ENCODE data around the gene PAX6.

The PAX6 gene

GRCh38 chr11:31818874-31819331, 7.8 kb upstream of the PAX6 start:
- H3K27ac ChIP-seq (ENCODE audit: insufficient read depth in 1 of 2, low read depth in 1 of 2, low read length in 2 of 2, poor library complexity in 1 of 2, severe bottlenecking in 2 of 2), result no peak overlapping the region
- no peak overlapping the region for H3K4me3 ChIP-seq (ENCODE audit: control insufficient read depth in 1 of 7, extremely low read depth in 1 of 7, insufficient read depth in 4 of 7, low read depth in 2 of 7, low read length in 6 of 7)
- CTCF ChIA-PET, result interaction anchor here (3.6 kb wide), 1 partner anchor 10 kb away, joined by 19 read pairs; no protein-coding TSS in a partner anchor
- peaks cover 14 to 100% (median 65%) of the 10 kb centered on the region in 5 experiments for H3K27me3 ChIP-seq (replicated peaks in 2 of 5; ENCODE audit: control insufficient read depth in 4 of 5, insufficient read depth in 5 of 5, low read length in 4 of 5)
- H3K9me3 ChIP-seq (ENCODE audit: control extremely low read depth in 1 of 5, control insufficient read depth in 4 of 5, insufficient read depth in 2 of 5, low read depth in 1 of 5, low read length in 4 of 5), result peaks cover 0 to 14% (median 0%) of the 10 kb centered on the region in 5 experiments
- H3K4me1 ChIP-seq (ENCODE audit: control extremely low read depth in 1 of 4, control insufficient read depth in 4 of 4, insufficient read depth in 4 of 4, low read length in 3 of 4), result peaks cover 0 to 38% (median 25%) of the 10 kb centered on the region in 4 experiments
- POLR2A ChIA-PET, result no interaction called here
- no peak for DNase-seq
- whole genome bisulfite sequencing (ENCODE audit: insufficient coverage), result 10% methylated on average over 12 of the region's 26 CpGs
- no peaks in the 10 kb centered on the region for H3K36me3 ChIP-seq (ENCODE audit: control insufficient read depth in 4 of 4, insufficient read depth in 4 of 4, low read length in 3 of 4)

- 5% methylated on average over 9 of the region's 9 CpGs for WGBS (ENCODE audit: insufficient coverage)
- Histone ChIP-seq H3K36me3 (ENCODE audit: control insufficient read depth in 4 of 4, insufficient read depth in 4 of 4, low read length in 3 of 4) (no peaks in the 10 kb centered on the region), H3K4me3 (ENCODE audit: control insufficient read depth in 1 of 7, extremely low read depth in 1 of 7, insufficient read depth in 4 of 7, low read depth in 2 of 7, low read length in 6 of 7) (no peak overlapping the region), H3K27me3 (replicated peaks in 2 of 5; ENCODE audit: control insufficient read depth in 4 of 5, insufficient read depth in 5 of 5, low read length in 4 of 5) (peaks cover 14 to 100% (median 69%) of the 10 kb centered on the region in 5 experiments), H3K27ac (ENCODE audit: insufficient read depth in 1 of 2, low read depth in 1 of 2, low read length in 2 of 2, poor library complexity in 1 of 2, severe bottlenecking in 2 of 2) (no peak overlapping the region), H3K9me3 (ENCODE audit: control extremely low read depth in 1 of 5, control insufficient read depth in 4 of 5, insufficient read depth in 2 of 5, low read depth in 1 of 5, low read length in 4 of 5) (peaks cover 0 to 14% (median 0%) of the 10 kb centered on the region in 5 experiments), H3K4me1 (ENCODE audit: control extremely low read depth in 1 of 4, control insufficient read depth in 4 of 4, insufficient read depth in 4 of 4, low read length in 3 of 4) (peaks cover 0 to 44% (median 27%) of the 10 kb centered on the region in 4 experiments)
- no peak for DNase-seq
- ChIA-PET POLR2A (no interaction called here), CTCF (no interaction called here)
Observed at GRCh38 chr11:31818425-31818755, 7.3 kb upstream of the PAX6 start.

DNA sequence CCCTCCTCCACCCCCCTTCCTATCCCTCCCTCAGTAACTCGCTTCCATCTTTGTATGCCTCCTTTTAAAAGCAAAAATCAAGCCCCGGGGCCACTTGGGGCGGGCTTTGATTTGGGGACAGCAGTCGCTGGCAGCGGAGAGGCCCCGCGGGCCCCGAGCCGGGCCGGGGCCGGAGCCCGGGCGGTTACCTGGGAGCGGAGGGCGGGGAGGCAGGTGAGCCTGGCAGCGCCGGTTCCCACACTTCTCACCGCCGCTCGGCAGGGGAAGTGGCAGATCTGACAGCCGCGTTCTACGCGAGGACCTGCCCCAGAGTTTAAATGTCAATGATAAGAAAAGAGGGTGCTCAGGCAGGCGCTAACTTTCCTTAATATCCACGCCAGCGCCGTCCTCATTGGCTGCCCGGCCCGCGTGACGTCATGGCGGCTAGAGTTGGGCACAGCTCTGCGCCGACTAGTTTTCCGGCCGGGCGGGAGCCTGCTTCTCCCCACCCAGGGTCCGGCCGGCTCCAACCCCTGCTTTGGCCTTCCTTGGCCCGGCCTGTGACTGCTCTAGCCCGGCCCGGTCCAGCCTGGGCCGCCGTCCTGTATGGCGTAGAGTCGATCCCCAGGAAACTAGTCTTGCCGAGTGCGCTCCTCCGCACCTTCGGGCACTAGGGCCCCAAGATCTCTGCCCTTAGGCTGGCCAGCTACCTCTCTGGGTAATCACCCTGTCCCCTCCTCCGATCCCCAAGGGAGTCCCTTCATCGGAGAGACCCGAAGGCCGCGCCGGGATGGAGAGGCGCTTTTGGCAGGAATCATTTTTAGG, 6.7 kb upstream of the PAX6 start:
- 4% methylated on average over 51 of the region's 58 CpGs for WGBS (ENCODE audit: insufficient coverage)
- peak overlapping the region in 1 of 7 experiments; percentile 16 for H3K4me3 ChIP-seq (ENCODE audit: control insufficient read depth in 1 of 7, extremely low read depth in 1 of 7, insufficient read depth in 4 of 7, low read depth in 2 of 7, low read length in 6 of 7)
- H3K27ac ChIP-seq (ENCODE audit: insufficient read depth in 1 of 2, low read depth in 1 of 2, low read length in 2 of 2, poor library complexity in 1 of 2, severe bottlenecking in 2 of 2), result no peak overlapping the region
- peaks cover 14 to 100% (median 66%) of the 10 kb centered on the region in 5 experiments for H3K27me3 ChIP-seq (replicated peaks in 2 of 5; ENCODE audit: control insufficient read depth in 4 of 5, insufficient read depth in 5 of 5, low read length in 4 of 5)
- no peaks in the 10 kb centered on the region for H3K36me3 ChIP-seq (ENCODE audit: control insufficient read depth in 4 of 4, insufficient read depth in 4 of 4, low read length in 3 of 4)
- POLR2A ChIA-PET, result no interaction called here
- CTCF ChIA-PET, result interaction anchor here (1.3 kb wide), 1 partner anchor 10 kb away, joined by 7 read pairs; no protein-coding TSS in a partner anchor
- peaks cover 0 to 49% (median 31%) of the 10 kb centered on the region in 4 experiments for H3K4me1 ChIP-seq (ENCODE audit: control extremely low read depth in 1 of 4, control insufficient read depth in 4 of 4, insufficient read depth in 4 of 4, low read length in 3 of 4)
- peak in 1 of 3 donors; percentile 36 for DNase-seq
- H3K9me3 ChIP-seq (ENCODE audit: control extremely low read depth in 1 of 5, control insufficient read depth in 4 of 5, insufficient read depth in 2 of 5, low read depth in 1 of 5, low read length in 4 of 5), result peaks cover 0 to 14% (median 0%) of the 10 kb centered on the region in 5 experiments

GRCh38 chr11:31817054-31817620, 6.0 kb upstream of the PAX6 start:
- peaks cover 10 to 100% (median 66%) of the 10 kb centered on the region in 5 experiments for H3K27me3 ChIP-seq (replicated peaks in 2 of 5; ENCODE audit: control insufficient read depth in 4 of 5, insufficient read depth in 5 of 5, low read length in 4 of 5)
- POLR2A ChIA-PET, result no interaction called here
- CTCF ChIA-PET, result interaction anchor here (1.3 kb wide), 1 partner anchor 9 kb away, joined by 7 read pairs; no protein-coding TSS in a partner anchor
- no peaks in the 10 kb centered on the region for H3K36me3 ChIP-seq (ENCODE audit: control insufficient read depth in 4 of 4, insufficient read depth in 4 of 4, low read length in 3 of 4)
- no peak overlapping the region for H3K27ac ChIP-seq (ENCODE audit: insufficient read depth in 1 of 2, low read depth in 1 of 2, low read length in 2 of 2, poor library complexity in 1 of 2, severe bottlenecking in 2 of 2)
- H3K9me3 ChIP-seq (ENCODE audit: control extremely low read depth in 1 of 5, control insufficient read depth in 4 of 5, insufficient read depth in 2 of 5, low read depth in 1 of 5, low read length in 4 of 5), result peaks cover 0 to 14% (median 0%) of the 10 kb centered on the region in 5 experiments
- DNase-seq, result peak in 2 of 3 donors; percentile 61 to 62
- H3K4me3 ChIP-seq (ENCODE audit: control insufficient read depth in 1 of 7, extremely low read depth in 1 of 7, insufficient read depth in 4 of 7, low read depth in 2 of 7, low read length in 6 of 7), result peak overlapping the region in 3 of 7 experiments; percentile 1 to 30 (median 28)
- 2% methylated on average over 48 of the region's 48 CpGs for WGBS (ENCODE audit: insufficient coverage)
- H3K4me1 ChIP-seq (ENCODE audit: control extremely low read depth in 1 of 4, control insufficient read depth in 4 of 4, insufficient read depth in 4 of 4, low read length in 3 of 4), result peaks cover 0 to 55% (median 38%) of the 10 kb centered on the region in 4 experiments

DNA sequence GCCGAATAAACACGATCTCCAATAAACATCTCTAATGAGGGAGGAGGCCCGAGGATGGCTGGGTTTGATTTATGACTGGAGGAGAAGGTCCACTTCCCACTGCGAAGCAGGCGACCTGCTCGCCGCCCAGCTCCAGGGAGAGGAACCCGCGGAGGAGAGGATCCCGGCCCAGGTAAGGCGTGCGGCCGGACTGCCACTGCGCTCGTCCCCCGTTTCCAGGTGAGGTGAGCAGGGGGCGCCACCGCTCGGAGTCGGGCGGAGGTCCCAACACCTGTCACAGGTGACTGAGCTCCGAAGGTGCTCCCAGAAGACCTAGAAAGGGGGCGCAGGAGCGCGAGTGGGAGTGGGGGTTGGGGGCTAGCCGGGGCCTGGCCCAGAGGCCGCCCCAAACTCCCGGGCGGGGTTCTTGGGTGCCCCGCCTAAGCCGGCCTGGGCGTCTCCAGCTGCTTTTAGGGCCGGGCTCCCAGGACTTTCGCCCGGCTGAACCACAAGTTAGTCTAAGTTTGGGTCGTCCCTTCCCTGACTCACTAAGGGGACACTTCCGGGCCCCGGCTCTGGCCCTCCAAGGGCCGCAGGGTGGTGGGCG, 5.4 kb upstream of the PAX6 start:
- peak in 1 of 3 donors; percentile 26 for DNase-seq
- POLR2A ChIA-PET, result no interaction called here
- 3% methylated on average over 27 of the region's 40 CpGs for WGBS (ENCODE audit: insufficient coverage)
- Histone ChIP-seq H3K4me3 (ENCODE audit: control insufficient read depth in 1 of 7, extremely low read depth in 1 of 7, insufficient read depth in 4 of 7, low read depth in 2 of 7, low read length in 6 of 7) (peak overlapping the region in 4 of 7 experiments; percentile 1 to 33 (median 24)), H3K4me1 (ENCODE audit: control extremely low read depth in 1 of 4, control insufficient read depth in 4 of 4, insufficient read depth in 4 of 4, low read length in 3 of 4) (peaks cover 0 to 60% (median 41%) of the 10 kb centered on the region in 4 experiments), H3K27ac (ENCODE audit: insufficient read depth in 1 of 2, low read depth in 1 of 2, low read length in 2 of 2, poor library complexity in 1 of 2, severe bottlenecking in 2 of 2) (no peak overlapping the region), H3K9me3 (ENCODE audit: control extremely low read depth in 1 of 5, control insufficient read depth in 4 of 5, insufficient read depth in 2 of 5, low read depth in 1 of 5, low read length in 4 of 5) (peaks cover 0 to 11% (median 0%) of the 10 kb centered on the region in 5 experiments), H3K36me3 (ENCODE audit: control insufficient read depth in 4 of 4, insufficient read depth in 4 of 4, low read length in 3 of 4) (no peaks in the 10 kb centered on the region), H3K27me3 (replicated peaks in 2 of 5; ENCODE audit: control insufficient read depth in 4 of 5, insufficient read depth in 5 of 5, low read length in 4 of 5) (peaks cover 6 to 100% (median 65%) of the 10 kb centered on the region in 5 experiments)
- CTCF ChIA-PET, result interaction anchor here (1.3 kb wide), 1 partner anchor 8 kb away, joined by 7 read pairs; no protein-coding TSS in a partner anchor

GRCh38 chr11:31815711-31816467, 4.8 kb upstream of the PAX6 start:
- Histone ChIP-seq H3K4me3 (ENCODE audit: control insufficient read depth in 1 of 7, extremely low read depth in 1 of 7, insufficient read depth in 4 of 7, low read depth in 2 of 7, low read length in 6 of 7) (peak overlapping the region in 5 of 7 experiments; percentile 15 to 33 (median 26)), H3K9me3 (ENCODE audit: control extremely low read depth in 1 of 5, control insufficient read depth in 4 of 5, insufficient read depth in 2 of 5, low read depth in 1 of 5, low read length in 4 of 5) (peaks cover 0 to 11% (median 0%) of the 10 kb centered on the region in 5 experiments), H3K4me1 (ENCODE audit: control extremely low read depth in 1 of 4, control insufficient read depth in 4 of 4, insufficient read depth in 4 of 4, low read length in 3 of 4) (peaks cover under 1 to 66% (median 46%) of the 10 kb centered on the region in 4 experiments), H3K27ac (ENCODE audit: insufficient read depth in 1 of 2, low read depth in 1 of 2, low read length in 2 of 2, poor library complexity in 1 of 2, severe bottlenecking in 2 of 2) (no peak overlapping the region), H3K36me3 (ENCODE audit: control insufficient read depth in 4 of 4, insufficient read depth in 4 of 4, low read length in 3 of 4) (no peaks in the 10 kb centered on the region), H3K27me3 (replicated peaks in 2 of 5; ENCODE audit: control insufficient read depth in 4 of 5, insufficient read depth in 5 of 5, low read length in 4 of 5) (peaks cover 0 to 100% (median 64%) of the 10 kb centered on the region in 5 experiments)
- POLR2A ChIA-PET, result no interaction called here
- under 1% methylated on average over 27 of the region's 57 CpGs for WGBS (ENCODE audit: insufficient coverage)
- peak in 1 of 3 donors; percentile 35 for DNase-seq
- CTCF ChIA-PET, result interaction anchor here (1.3 to 1.8 kb wide), 2 partner anchors 8 kb away, joined by 4 to 7 read pairs; no protein-coding TSS in a partner anchor

Measured in common myeloid progenitor, CD34-positive (primary cell).